HFFc6 (cell line): ENCODE measurements around the gene GALNT15. TPM values are rescaled to one million over a fixed set of nuclear protein-coding genes. Genes with fewer than 3 reads are reported as not detected.

ENCODE experiments used
- DNase-seq: peaks from one replicate; pipeline ENCODE4 v3.0.0-alpha.2; 2018
- H3K27ac Mint-ChIP-seq: 2 replicates; pipeline ENCODE4 v1.8.0; 2020; ENCODE audit warnings: mild to moderate bottlenecking, mixed read lengths
- H3K27me3 Mint-ChIP-seq: 2 replicates; pipeline ENCODE4 v1.8.0; 2021; ENCODE audit warnings: mild to moderate bottlenecking, moderate library complexity, mixed read lengths; ENCODE audit not compliant: insufficient read depth
- H3K36me3 Mint-ChIP-seq: 2 replicates; pipeline ENCODE4 v1.8.0; 2021; ENCODE audit warnings: low read depth, mixed read lengths
- H3K4me1 Mint-ChIP-seq: 2 replicates; pipeline ENCODE4 v1.8.0; 2020; ENCODE audit warnings: low read depth, mixed read lengths
- H3K4me3 Mint-ChIP-seq: 2 replicates; pipeline ENCODE4 v1.8.0; 2020; ENCODE audit warnings: mild to moderate bottlenecking, moderate library complexity, mixed read lengths
- H3K9me3 Mint-ChIP-seq: 2 replicates; pipeline ENCODE4 v1.8.0; 2020; ENCODE audit warnings: mild to moderate bottlenecking, mixed read lengths
- total RNA-seq, 6 experiments: library from RNA; stranded (reverse); fragmentation: NEBNext Ultra II Directional; extraction: Animal tissue kit (Norgen Biotek cat#: 25700); gene quantifications; 2 replicates in 1 of 6; 3 replicates in 5 of 6; pipeline ENCODE4 v1.2.3, GENCODE V29; 2021
- TF ChIP-seq, protein P1 (sequence below): fragments of 200-600 bp; sonication (generic); IDR thresholded peaks from 2 replicates; pipeline ENCODE4 v1.5.0; 2021; ENCODE audit warnings: antibody characterized with exemption, mild to moderate bottlenecking

Gene GALNT15
- total RNA-seq, 6 experiments from 2014 or later = 5.5 to 7.2 (median 6.4) TPM

DNA sequence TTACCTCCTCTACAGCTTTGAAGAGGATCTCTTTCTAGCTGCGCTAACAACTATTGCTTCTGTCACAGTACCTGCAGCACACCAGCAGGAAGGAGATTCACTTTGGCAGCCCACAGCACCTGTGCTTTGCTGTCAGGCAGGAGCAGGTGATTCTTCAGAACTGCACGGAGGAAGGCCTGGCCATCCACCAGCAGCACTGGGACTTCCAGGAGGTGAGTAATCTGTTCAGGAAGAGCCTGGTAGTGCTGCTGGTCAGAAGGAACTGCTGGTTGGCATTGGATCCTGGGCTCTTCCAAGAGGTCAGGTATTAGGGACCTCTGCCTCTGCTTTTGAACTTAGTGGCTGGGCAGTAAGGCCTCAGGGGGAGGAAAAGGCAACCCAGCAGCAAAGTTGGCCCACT, 48.1 kb downstream of the GALNT15 start:
- Mint-ChIP-seq H3K36me3 (0 out of 2 replicates have a peak, but pooled peaks cover 5% of the 10 kb centered on the region), H3K4me1 (no peaks in the 10 kb centered on the region; the same call in 1 of the 2 replicates), H3K9me3 (peaks cover 7% of the 10 kb centered on the region; the same call in 1 of the 2 replicates), H3K4me3 (no peak overlapping the region), H3K27ac (no peak overlapping the region), H3K27me3 (no peaks in the 10 kb centered on the region; the same call in 1 of the 2 replicates)
- DNase-seq = no peak
- TF ChIP-seq, protein P1, sequence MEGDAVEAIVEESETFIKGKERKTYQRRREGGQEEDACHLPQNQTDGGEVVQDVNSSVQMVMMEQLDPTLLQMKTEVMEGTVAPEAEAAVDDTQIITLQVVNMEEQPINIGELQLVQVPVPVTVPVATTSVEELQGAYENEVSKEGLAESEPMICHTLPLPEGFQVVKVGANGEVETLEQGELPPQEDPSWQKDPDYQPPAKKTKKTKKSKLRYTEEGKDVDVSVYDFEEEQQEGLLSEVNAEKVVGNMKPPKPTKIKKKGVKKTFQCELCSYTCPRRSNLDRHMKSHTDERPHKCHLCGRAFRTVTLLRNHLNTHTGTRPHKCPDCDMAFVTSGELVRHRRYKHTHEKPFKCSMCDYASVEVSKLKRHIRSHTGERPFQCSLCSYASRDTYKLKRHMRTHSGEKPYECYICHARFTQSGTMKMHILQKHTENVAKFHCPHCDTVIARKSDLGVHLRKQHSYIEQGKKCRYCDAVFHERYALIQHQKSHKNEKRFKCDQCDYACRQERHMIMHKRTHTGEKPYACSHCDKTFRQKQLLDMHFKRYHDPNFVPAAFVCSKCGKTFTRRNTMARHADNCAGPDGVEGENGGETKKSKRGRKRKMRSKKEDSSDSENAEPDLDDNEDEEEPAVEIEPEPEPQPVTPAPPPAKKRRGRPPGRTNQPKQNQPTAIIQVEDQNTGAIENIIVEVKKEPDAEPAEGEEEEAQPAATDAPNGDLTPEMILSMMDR = no peak

DNA sequence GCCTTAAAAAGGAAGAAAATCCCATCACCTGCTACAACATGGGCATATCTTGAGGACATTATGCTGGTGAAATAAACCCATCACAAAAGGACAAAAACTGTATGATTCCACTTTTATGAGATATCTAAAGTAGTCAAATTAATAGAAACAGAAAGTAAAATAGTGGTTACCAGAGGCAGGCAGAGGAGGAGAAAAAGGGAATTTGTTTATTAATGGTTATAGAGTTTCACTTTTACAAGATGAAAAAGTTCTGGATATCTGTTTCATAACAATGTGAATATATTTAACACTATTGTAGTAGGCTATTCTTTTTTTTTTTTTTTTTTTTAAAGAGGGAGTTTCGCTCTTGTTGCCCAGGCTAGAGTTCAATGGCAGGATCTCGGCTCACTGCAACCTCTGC, 49.8 kb downstream of the GALNT15 start:
- H3K27me3 Mint-ChIP-seq = no peaks in the 10 kb centered on the region
- H3K27ac Mint-ChIP-seq = no peak overlapping the region
- H3K4me1 Mint-ChIP-seq = no peaks in the 10 kb centered on the region; the same call in 1 of the 2 replicates
- no peak overlapping the region for H3K4me3 Mint-ChIP-seq
- no peak for DNase-seq
- 0 out of 2 replicates have a peak, but pooled peaks cover 5% of the 10 kb centered on the region for H3K36me3 Mint-ChIP-seq
- TF ChIP-seq, protein P1 = no peak
- H3K9me3 Mint-ChIP-seq = peaks cover 7% of the 10 kb centered on the region; the same call in 1 of the 2 replicates

DNA sequence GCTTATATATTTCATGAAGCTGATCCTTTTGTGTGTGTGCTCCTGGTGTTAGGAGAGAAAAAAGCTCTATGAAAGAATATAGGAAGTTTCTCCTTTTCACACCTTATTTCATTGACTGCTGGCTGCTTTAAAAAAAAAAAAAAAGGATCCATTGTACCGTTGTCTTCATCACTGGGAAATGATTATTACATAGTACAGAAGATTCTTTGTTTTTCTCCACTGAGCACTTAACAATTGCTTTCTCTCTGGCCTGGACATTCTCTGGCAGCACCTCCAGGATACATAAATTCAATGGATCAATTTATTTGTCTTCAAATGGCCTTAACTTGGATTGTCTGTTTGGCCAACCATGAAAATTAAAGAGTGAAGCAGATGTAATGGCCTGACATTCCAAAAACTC, 53.1 kb downstream of the GALNT15 start:
- DNase-seq = no peak
- no peak overlapping the region for H3K27ac Mint-ChIP-seq
- TF ChIP-seq, protein P1 = no peak
- no peaks in the 10 kb centered on the region for H3K36me3 Mint-ChIP-seq
- no peaks in the 10 kb centered on the region for H3K9me3 Mint-ChIP-seq
- H3K4me3 Mint-ChIP-seq = no peak overlapping the region
- H3K27me3 Mint-ChIP-seq = peaks cover 2% of the 10 kb centered on the region; the same call in 1 of the 2 replicates
- peaks cover 7% of the 10 kb centered on the region; the same call in 1 of the 2 replicates for H3K4me1 Mint-ChIP-seq

DNA sequence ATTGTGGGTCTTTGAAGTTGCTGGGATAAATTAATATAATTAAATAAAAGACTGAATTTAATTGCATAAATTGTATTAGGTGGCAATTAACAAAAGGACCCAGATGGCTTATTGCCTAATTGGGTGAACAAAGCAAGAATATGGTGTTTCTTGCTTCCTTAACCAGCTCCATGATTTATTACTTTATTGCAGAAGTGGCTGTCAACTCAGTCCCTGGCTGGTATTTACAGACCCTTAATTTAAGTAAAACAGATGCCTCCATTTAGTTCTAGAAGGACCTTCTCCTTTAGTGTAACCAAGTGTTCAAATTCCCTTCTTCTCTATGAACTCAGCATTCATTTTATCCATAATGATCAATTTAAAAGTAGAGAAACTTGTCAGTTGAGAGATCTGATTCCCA, 55.2 kb downstream of the GALNT15 start:
- no peak overlapping the region for H3K27ac Mint-ChIP-seq
- no peak for DNase-seq
- no peaks in the 10 kb centered on the region for H3K36me3 Mint-ChIP-seq
- peaks cover 7% of the 10 kb centered on the region; the same call in 1 of the 2 replicates for H3K4me1 Mint-ChIP-seq
- H3K9me3 Mint-ChIP-seq = no peaks in the 10 kb centered on the region
- H3K27me3 Mint-ChIP-seq = peaks cover 2% of the 10 kb centered on the region; the same call in 1 of the 2 replicates
- H3K4me3 Mint-ChIP-seq = no peak overlapping the region
- TF ChIP-seq, protein P1 = no peak

DNA sequence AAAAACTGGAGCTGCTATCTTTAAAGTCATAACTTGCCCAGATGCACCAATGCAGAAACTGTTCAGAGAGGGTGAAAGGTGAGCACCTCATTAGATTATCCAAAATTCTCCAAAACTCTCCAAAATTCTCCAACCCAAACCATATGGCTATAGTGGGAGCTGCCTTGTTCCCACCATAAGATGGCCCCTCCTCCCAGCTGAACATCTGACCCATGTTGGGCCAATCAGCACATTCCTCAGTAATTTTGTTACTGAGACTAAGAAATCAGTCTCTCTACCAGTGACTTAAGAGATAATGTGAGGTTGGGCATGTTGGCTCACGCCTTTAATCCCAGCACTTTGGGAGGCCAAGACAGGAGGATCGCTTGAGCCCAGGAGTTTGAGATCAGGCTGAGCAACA, 57.5 kb downstream of the GALNT15 start:
- peaks cover 2% of the 10 kb centered on the region; the same call in 1 of the 2 replicates for H3K27me3 Mint-ChIP-seq
- H3K9me3 Mint-ChIP-seq = no peaks in the 10 kb centered on the region
- TF ChIP-seq, protein P1 = no peak
- no peak for DNase-seq
- no peaks in the 10 kb centered on the region for H3K36me3 Mint-ChIP-seq
- no peak overlapping the region for H3K27ac Mint-ChIP-seq
- H3K4me3 Mint-ChIP-seq = no peak overlapping the region
- H3K4me1 Mint-ChIP-seq = peaks cover 7% of the 10 kb centered on the region; the same call in 1 of the 2 replicates
